Natural killer cell (primary cell): Measurements from ENCODE around the gene GCNA. TPM values are rescaled to one million over a fixed set of nuclear protein-coding genes. Genes with fewer than 3 reads are reported as not detected.
"Not testable (repeated sequence)": the region's sequence is repeated elsewhere in the genome, so short reads cannot be mapped to it uniquely, and the experiment has no call there.

Experiments
- ATAC-seq, 3 donors: fragments of 150-1000 bp in 2 of 3; fragments of 200-7000 bp in 1 of 3; cut with Tn5 transposase; 1 replicate in 1 of 3; 2 replicates in 2 of 3; pipeline ENCODE4 v1.10.0; 2021; ENCODE audit warnings: mild to moderate bottlenecking in 2 of 3, moderate library complexity in 2 of 3
- DNase-seq, 2 donors: peaks; one replicate each; pipeline versions ENCODE4 v3.0.0 to v3.0.0-alpha.2; 2013 to 2021; ENCODE audit warnings: mixed read lengths in 1 of 2
- H3K27ac ChIP-seq: one replicate; pipeline ENCODE4 v1.5.1; 2013; ENCODE audit warnings: mild to moderate bottlenecking, low read length
- H3K27me3 ChIP-seq: one replicate; pipeline ENCODE4 v1.6.1; 2013; ENCODE audit warnings: low read length; ENCODE audit not compliant: control insufficient read depth, insufficient read depth
- H3K36me3 ChIP-seq: one replicate; pipeline ENCODE4 v1.6.1; 2013; ENCODE audit warnings: low read length; ENCODE audit not compliant: control insufficient read depth, insufficient read depth
- H3K4me1 ChIP-seq: one replicate; pipeline ENCODE4 v1.6.1; 2013; ENCODE audit warnings: low read length; ENCODE audit not compliant: control insufficient read depth, insufficient read depth
- H3K4me3 ChIP-seq: one replicate; pipeline ENCODE4 v1.5.1; 2013; ENCODE audit warnings: low read length
- H3K9me3 ChIP-seq: one replicate; pipeline ENCODE4 v1.6.1; 2013; ENCODE audit warnings: low read length; ENCODE audit not compliant: control insufficient read depth, insufficient read depth
- H3K27ac Mint-ChIP-seq, 2 donors: one replicate each; pipeline ENCODE4 v1.8.0; 2022; ENCODE audit warnings: mild to moderate bottlenecking in 2 of 2, mixed read lengths in 2 of 2, moderate library complexity in 1 of 2
- H3K27me3 Mint-ChIP-seq, 2 donors: one replicate each; pipeline ENCODE4 v1.8.0; 2022; ENCODE audit warnings: low read depth in 2 of 2, mixed read lengths in 2 of 2
- H3K36me3 Mint-ChIP-seq: one replicate; pipeline ENCODE4 v1.8.0; 2022; ENCODE audit warnings: mixed read lengths
- H3K4me1 Mint-ChIP-seq, 2 donors: one replicate each; pipeline ENCODE4 v1.8.0; 2022; ENCODE audit warnings: mixed read lengths in 2 of 2
- H3K4me3 Mint-ChIP-seq: one replicate; pipeline ENCODE4 v1.8.0; 2022; ENCODE audit warnings: mild to moderate bottlenecking, moderate library complexity, mixed read lengths
- H3K9me3 Mint-ChIP-seq, 2 donors: one replicate each; pipeline ENCODE4 v1.8.0; 2022; ENCODE audit warnings: mixed read lengths in 2 of 2
- CTCF ChIP-seq: fragments of 200-600 bp; IDR thresholded peaks from one replicate; pipeline ENCODE4 v1.8.0; 2022; ENCODE audit warnings: antibody characterized with exemption
- WGBS: methylation state at CpG from one replicate; pipeline ENCODE4 v1.1.7; 2013; ENCODE audit warnings: missing lambda C conversion rate; ENCODE audit not compliant: insufficient coverage; 5-methylcytosine and 5-hydroxymethylcytosine counted together
- intact Hi-C: fragments of 100-400 bp; cut with micrococcal nuclease; formaldehyde crosslinking; loops from one replicate; pipeline ENCODE4 v1.14.2; 2022
- total RNA-seq, 4 donors: library from RNA; stranded (reverse); fragments of 120-200 nt in 1 of 4; gene quantifications; one replicate each; pipeline versions ENCODE4 v1.2.3 to v1.2.4, GENCODE V29; 2013 to 2022

The GCNA gene
- total RNA-seq, 3 donors from 2014 or later (not counting 1 experiment from before 2014, with no cell fraction given): 3.6 to 4.5 (median 3.7) TPM

GRCh38 chrX:71558920-71559319, 19.3 kb upstream of the GCNA start:
- WGBS: 95% methylated on average over 3 of the region's 5 CpGs
- H3K4me1 ChIP-seq: no peaks in the 10 kb centered on the region
- Mint-ChIP-seq H3K27me3 (no peaks in the 10 kb centered on the region), H3K27ac (no peak overlapping the region), H3K36me3 (peaks cover 7% of the 10 kb centered on the region), H3K9me3 (no peaks in the 10 kb centered on the region), H3K4me3 (no peak overlapping the region), H3K4me1 (no peaks in the 10 kb centered on the region)
- ATAC-seq (no peak), DNase-seq (no peak)
- intact Hi-C loops: no loop called here
- H3K4me3 ChIP-seq: no peak overlapping the region
- no peak overlapping the region for H3K27ac ChIP-seq
- TF ChIP-seq CTCF: no peak
- no peaks in the 10 kb centered on the region for H3K27me3 ChIP-seq
- H3K36me3 ChIP-seq: peaks cover 86% of the 10 kb centered on the region
- H3K9me3 ChIP-seq: no peaks in the 10 kb centered on the region

- H3K27ac Mint-ChIP-seq, H3K4me3 ChIP-seq, H3K4me3 Mint-ChIP-seq, H3K27me3 ChIP-seq, H3K4me1 Mint-ChIP-seq, H3K9me3 ChIP-seq, H3K27me3 Mint-ChIP-seq, H3K9me3 Mint-ChIP-seq, ATAC-seq, H3K4me1 ChIP-seq, intact Hi-C loops, H3K36me3 Mint-ChIP-seq, DNase-seq, H3K27ac ChIP-seq: not testable (repeated sequence)
- WGBS: 92% methylated on average over 6 of the region's 6 CpGs
- H3K36me3 ChIP-seq: peaks cover 89% of the 10 kb centered on the region
These were observed 18.5 kb upstream of the GCNA start for GRCh38 chrX:71559773-71560172.

GRCh38 chrX:71563921-71564320, 14.3 kb upstream of the GCNA start:
- Histone ChIP-seq H3K9me3 (no peaks in the 10 kb centered on the region), H3K36me3 (peaks cover 84% of the 10 kb centered on the region), H3K4me3 (no peak overlapping the region), H3K4me1 (no peaks in the 10 kb centered on the region), H3K27me3 (no peaks in the 10 kb centered on the region), H3K27ac (no peak overlapping the region)
- Mint-ChIP-seq H3K4me1 (no peaks in the 10 kb centered on the region), H3K27ac (no peak overlapping the region), H3K36me3 (peaks cover 16% of the 10 kb centered on the region), H3K9me3 (no peaks in the 10 kb centered on the region), H3K27me3 (peaks cover 0 to 7% of the 10 kb centered on the region in 2 donors), H3K4me3 (no peak overlapping the region)
- no peak for ATAC-seq
- TF ChIP-seq CTCF: no peak
- 83% methylated on average over 1 of the region's 1 CpG for WGBS
- DNase-seq: peak in 1 of 2 donors; percentile 16
- intact Hi-C loops: no loop called here

GRCh38 chrX:71565474-71566041, 12.7 kb upstream of the GCNA start:
- Histone ChIP-seq H3K9me3 (no peaks in the 10 kb centered on the region), H3K36me3 (peaks cover 73% of the 10 kb centered on the region), H3K27ac (no peak overlapping the region), H3K27me3 (no peaks in the 10 kb centered on the region), H3K4me3 (no peak overlapping the region), H3K4me1 (no peaks in the 10 kb centered on the region)
- 96% methylated on average over 5 of the region's 9 CpGs for WGBS
- ATAC-seq: no peak
- H3K4me1 Mint-ChIP-seq: no peaks in the 10 kb centered on the region
- no peak overlapping the region for H3K4me3 Mint-ChIP-seq
- intact Hi-C loops: no loop called here
- DNase-seq: no peak
- H3K27me3 Mint-ChIP-seq: peaks cover 0 to 7% of the 10 kb centered on the region in 2 donors
- no peaks in the 10 kb centered on the region for H3K9me3 Mint-ChIP-seq
- no peak for TF ChIP-seq CTCF
- peak overlapping the region in 1 of 2 donors; percentile 43 for H3K27ac Mint-ChIP-seq
- H3K36me3 Mint-ChIP-seq: peaks cover 16% of the 10 kb centered on the region

- intact Hi-C loops, H3K27me3 Mint-ChIP-seq, H3K9me3 ChIP-seq, H3K27ac Mint-ChIP-seq, H3K27me3 ChIP-seq, H3K9me3 Mint-ChIP-seq, DNase-seq, H3K36me3 Mint-ChIP-seq, H3K27ac ChIP-seq, H3K4me1 ChIP-seq, ATAC-seq, H3K4me3 ChIP-seq, H3K4me3 Mint-ChIP-seq, H3K4me1 Mint-ChIP-seq: not testable (repeated sequence)
- 95% methylated on average over 8 of the region's 8 CpGs for WGBS
- peaks cover 63% of the 10 kb centered on the region for H3K36me3 ChIP-seq
These were observed 6.8 kb upstream of the GCNA start for GRCh38 chrX:71571390-71571789.
